Hematopoietic multipotent progenitor cell (in vitro differentiated cells): ENCODE results near the gene ADSS2. TPM values are rescaled to one million over a fixed set of nuclear protein-coding genes. Genes with fewer than 3 reads are reported as not detected.
"Not testable (repeated sequence)": the region's sequence is repeated elsewhere in the genome, so short reads cannot be mapped to it uniquely, and the experiment has no call there.

Experiments used
- DNase-seq, 3 donors: peaks; one replicate each; pipeline ENCODE4 v3.0.0-alpha.2; 2011 to 2015; ENCODE audit warnings: low read depth in 2 of 3, low spot score in 2 of 3
- total RNA-seq: library from RNA; depleted of rRNA; stranded (reverse); fragments of >200 nt; gene quantifications from one replicate; pipeline ENCODE4 v1.2.3, GENCODE V29; 2012

Gene ADSS2
- total RNA-seq, 1 donor, result 17.2 TPM

- DNase-seq, result no peak
Measured at GRCh38 chr1:244368279-244368678, 83.4 kb downstream of the ADSS2 start.

GRCh38 chr1:244367399-244368114, 84.2 kb downstream of the ADSS2 start:
- no peak for DNase-seq

- no peak for DNase-seq
Measured at GRCh38 chr1:244365809-244366208, 85.9 kb downstream of the ADSS2 start.

GRCh38 chr1:244365262-244365661, 86.4 kb downstream of the ADSS2 start:
- not testable (repeated sequence) for DNase-seq

GRCh38 chr1:244362476-244362875, 89.2 kb downstream of the ADSS2 start:
- DNase-seq, result no peak

- DNase-seq, result no peak
Measured at GRCh38 chr1:244361764-244362473, 89.8 kb downstream of the ADSS2 start.

Other genes with a start within 250 kb of the ADSS2 start
- gene CATSPERE, start 9.4 kb upstream of the ADSS2 start, total RNA-seq, result 0.54 TPM
- 17.2 TPM for gene DESI2, start 201.2 kb upstream of the ADSS2 start, total RNA-seq